Tibial artery (tissue), 4 donors: ENCODE measurements around the gene COG3.

Experiments used
- DNase-seq, 2 donors: peaks; one replicate each; pipeline ENCODE4 v3.0.0-alpha.2; 2019
- H3K27ac ChIP-seq, 2 donors: fragments of 200-600 bp; sonication (generic) in 1 of 2; 1 replicate in 1 of 2; 2 replicates in 1 of 2; pipeline ENCODE4 v1.5.1; 2018 to 2019; ENCODE audit warnings: mild to moderate bottlenecking in 1 of 2
- H3K27me3 ChIP-seq, 2 donors: fragments of 200-600 bp; sonication (generic) in 1 of 2; one replicate each; pipeline versions ENCODE4 v1.5.1 to v1.6.0; 2016 to 2019
- H3K36me3 ChIP-seq, 3 donors: fragments of 200-600 bp; sonication (generic) in 2 of 3; one replicate each; pipeline ENCODE4 v1.5.1; 2016 to 2019; ENCODE audit warnings: mild to moderate bottlenecking in 2 of 3
- H3K4me1 ChIP-seq, 4 donors: fragments of 200-600 bp; sonication (generic) in 2 of 4; 1 replicate in 3 of 4; 2 replicates in 1 of 4; pipeline ENCODE4 v1.5.1; 2016 to 2019
- H3K4me3 ChIP-seq, 2 donors: fragments of 200-600 bp; sonication (generic) in 1 of 2; 1 replicate in 1 of 2; 2 replicates in 1 of 2; pipeline ENCODE4 v1.5.1; 2018 to 2019; ENCODE audit warnings: mild to moderate bottlenecking in 2 of 2
- H3K9me3 ChIP-seq, 3 donors: fragments of 200-600 bp; sonication (generic) in 1 of 3; one replicate each; pipeline ENCODE4 v1.5.1; 2016 to 2019
- CTCF ChIP-seq, 2 experiments: fragments of 200-600 bp in 1 of 2; fragments of 450-650 bp in 1 of 2; IDR thresholded peaks; one replicate each; pipeline ENCODE4 v1.5.1; 2017 to 2019; ENCODE audit warnings: antibody characterized with exemption in 2 of 2, mild to moderate bottlenecking in 1 of 2, moderate library complexity in 1 of 2
- intact Hi-C: fragments of 100-400 bp; cut with DNase I; formaldehyde crosslinking; loops from one replicate; pipeline ENCODE4 v1.15.0; 2023; ENCODE audit warnings: low total_unique reads

The COG3 gene

GRCh38 chr13:45479661-45480060, 14.9 kb downstream of the COG3 start:
- H3K27ac ChIP-seq = no peak overlapping the region
- DNase-seq = no peak
- intact Hi-C loops = no loop called here
- no peaks in the 10 kb centered on the region for H3K9me3 ChIP-seq
- no peak overlapping the region for H3K4me3 ChIP-seq
- no peaks in the 10 kb centered on the region for H3K27me3 ChIP-seq
- no peaks in the 10 kb centered on the region for H3K4me1 ChIP-seq
- H3K36me3 ChIP-seq = peaks cover 21 to 50% (median 36%) of the 10 kb centered on the region in 3 donors
- no peak for TF ChIP-seq CTCF (IDR thresholded peaks at IDR 0.05)

- Histone ChIP-seq H3K4me1 (no peaks in the 10 kb centered on the region), H3K9me3 (no peaks in the 10 kb centered on the region), H3K27me3 (no peaks in the 10 kb centered on the region), H3K4me3 (no peak overlapping the region), H3K27ac (no peak overlapping the region), H3K36me3 (peaks cover 26 to 53% (median 40%) of the 10 kb centered on the region in 3 donors)
- no peak for TF ChIP-seq CTCF (IDR thresholded peaks at IDR 0.05)
- intact Hi-C loops = no loop called here
- no peak for DNase-seq
Observed at GRCh38 chr13:45481688-45482087, 16.9 kb downstream of the COG3 start.

- intact Hi-C loops = no loop called here
- no peak overlapping the region for H3K27ac ChIP-seq
- no peak for DNase-seq
- no peaks in the 10 kb centered on the region for H3K27me3 ChIP-seq
- H3K4me1 ChIP-seq = no peaks in the 10 kb centered on the region
- no peak for TF ChIP-seq CTCF (IDR thresholded peaks at IDR 0.05)
- H3K36me3 ChIP-seq = peaks cover 36 to 55% (median 44%) of the 10 kb centered on the region in 3 donors
- H3K9me3 ChIP-seq = no peaks in the 10 kb centered on the region
- H3K4me3 ChIP-seq = no peak overlapping the region
Observed at GRCh38 chr13:45482571-45483173, 17.9 kb downstream of the COG3 start.

GRCh38 chr13:45487604-45488003, 22.9 kb downstream of the COG3 start:
- TF ChIP-seq CTCF (IDR thresholded peaks at IDR 0.05) = no peak
- no peak for DNase-seq
- Histone ChIP-seq H3K4me3 (no peak overlapping the region), H3K4me1 (no peaks in the 10 kb centered on the region), H3K9me3 (no peaks in the 10 kb centered on the region), H3K27me3 (no peaks in the 10 kb centered on the region), H3K27ac (no peak overlapping the region), H3K36me3 (peaks cover 37 to 55% (median 51%) of the 10 kb centered on the region in 3 donors)
- intact Hi-C loops = no loop called here

- Histone ChIP-seq H3K36me3 (peaks cover 45 to 56% (median 46%) of the 10 kb centered on the region in 3 donors), H3K9me3 (no peaks in the 10 kb centered on the region), H3K4me3 (no peak overlapping the region), H3K27ac (no peak overlapping the region), H3K4me1 (no peaks in the 10 kb centered on the region), H3K27me3 (no peaks in the 10 kb centered on the region)
- no peak for DNase-seq
- intact Hi-C loops = no loop called here
- TF ChIP-seq CTCF (IDR thresholded peaks at IDR 0.05) = no peak
Observed at GRCh38 chr13:45490068-45490467, 25.3 kb downstream of the COG3 start.

GRCh38 chr13:45492538-45492937, 27.8 kb downstream of the COG3 start:
- Histone ChIP-seq H3K4me1 (no peaks in the 10 kb centered on the region), H3K27ac (no peak overlapping the region), H3K4me3 (no peak overlapping the region), H3K36me3 (peaks cover 55 to 69% (median 56%) of the 10 kb centered on the region in 3 donors), H3K27me3 (no peaks in the 10 kb centered on the region), H3K9me3 (no peaks in the 10 kb centered on the region)
- intact Hi-C loops = no loop called here
- DNase-seq = no peak
- TF ChIP-seq CTCF (IDR thresholded peaks at IDR 0.05) = no peak
